Endodermal cell (in vitro differentiated cells): Measurements from ENCODE around the gene MAP9. TPM values are rescaled to one million over a fixed set of nuclear protein-coding genes. Genes with fewer than 3 reads are reported as not detected.
"Not testable (repeated sequence)": the region's sequence is repeated elsewhere in the genome, so short reads cannot be mapped to it uniquely, and the experiment has no call there.

Experiments used
- DNase-seq: peaks from one replicate; pipeline ENCODE4 v3.0.0-alpha.2; 2017
- H3K27ac ChIP-seq: 2 replicates; pipeline ENCODE4 v1.5.1; 2013; ENCODE audit warnings: mild to moderate bottlenecking, low read depth, low read length, moderate library complexity
- H3K27me3 ChIP-seq: 2 replicates; pipeline ENCODE4 v1.6.1; 2013; ENCODE audit warnings: mild to moderate bottlenecking, low read length, moderate library complexity; ENCODE audit not compliant: insufficient read depth, control insufficient read depth, poor library complexity, severe bottlenecking
- H3K36me3 ChIP-seq: 2 replicates; pipeline ENCODE4 v1.7.0; 2013; ENCODE audit warnings: mild to moderate bottlenecking, low read length, moderate library complexity; ENCODE audit not compliant: control insufficient read depth, insufficient read depth
- H3K4me1 ChIP-seq: one replicate; pipeline ENCODE4 v1.7.0; 2013; ENCODE audit warnings: low read length; ENCODE audit not compliant: control insufficient read depth, insufficient read depth
- H3K4me3 ChIP-seq: 2 replicates; pipeline ENCODE4 v1.5.1; 2013; ENCODE audit warnings: mild to moderate bottlenecking, low read length, moderate library complexity
- H3K9ac ChIP-seq: 2 replicates; pipeline ENCODE4 v1.6.1; 2013; ENCODE audit warnings: mild to moderate bottlenecking, low read length, moderate library complexity; ENCODE audit not compliant: poor library complexity, severe bottlenecking; ENCODE audit errors: extremely low read depth
- H3K9me3 ChIP-seq: 2 replicates; pipeline ENCODE4 v1.6.1; 2013; ENCODE audit warnings: mild to moderate bottlenecking, low read length, moderate library complexity; ENCODE audit not compliant: control insufficient read depth
- H3K27ac Mint-ChIP-seq: 2 replicates; pipeline ENCODE4 v1.8.0; 2020; ENCODE audit warnings: mixed read lengths
- H3K27me3 Mint-ChIP-seq: 2 replicates; pipeline ENCODE4 v1.8.0; 2021; ENCODE audit warnings: mild to moderate bottlenecking, mixed read lengths; ENCODE audit not compliant: insufficient read depth
- H3K36me3 Mint-ChIP-seq: 2 replicates; pipeline ENCODE4 v1.8.0; 2020; ENCODE audit warnings: low read depth, mixed read lengths
- H3K4me1 Mint-ChIP-seq: 2 replicates; pipeline ENCODE4 v1.8.0; 2020; ENCODE audit warnings: mixed read lengths
- H3K4me3 Mint-ChIP-seq: 2 replicates; pipeline ENCODE4 v1.8.0; 2020; ENCODE audit warnings: mild to moderate bottlenecking, moderate library complexity, mixed read lengths
- H3K9me3 Mint-ChIP-seq: 2 replicates; pipeline ENCODE4 v1.8.0; 2020; ENCODE audit warnings: mild to moderate bottlenecking, mixed read lengths
- WGBS, 2 experiments: methylation state at CpG; one replicate each; pipeline versions ENCODE4 v1.1.5 to v1.1.7; 2013; ENCODE audit warnings: missing lambda C conversion rate in 2 of 2, mixed read lengths in 1 of 2; ENCODE audit not compliant: insufficient coverage in 1 of 2, insufficient read length in 1 of 2; 5-methylcytosine and 5-hydroxymethylcytosine counted together
- total RNA-seq, 2 donors: library from RNA; stranded (reverse); fragmentation: NEBNext Ultra II Directional in 1 of 2; extraction: Animal tissue kit (Norgen Biotek cat#: 25700) in 1 of 2; gene quantifications; 2 replicates in 1 of 2; 3 replicates in 1 of 2; pipeline ENCODE4 v1.2.1, GENCODE V29; 2021
- TF ChIP-seq, protein P1 (sequence below): fragments of 200-600 bp; sonication (generic); conservative IDR thresholded peaks from 2 replicates; pipeline ENCODE4 v1.5.0; 2021; ENCODE audit warnings: antibody characterized with exemption, mild to moderate bottlenecking

The MAP9 gene
- total RNA-seq, 2 donors from 2014 or later: 26.4 to 39.0 TPM

DNA sequence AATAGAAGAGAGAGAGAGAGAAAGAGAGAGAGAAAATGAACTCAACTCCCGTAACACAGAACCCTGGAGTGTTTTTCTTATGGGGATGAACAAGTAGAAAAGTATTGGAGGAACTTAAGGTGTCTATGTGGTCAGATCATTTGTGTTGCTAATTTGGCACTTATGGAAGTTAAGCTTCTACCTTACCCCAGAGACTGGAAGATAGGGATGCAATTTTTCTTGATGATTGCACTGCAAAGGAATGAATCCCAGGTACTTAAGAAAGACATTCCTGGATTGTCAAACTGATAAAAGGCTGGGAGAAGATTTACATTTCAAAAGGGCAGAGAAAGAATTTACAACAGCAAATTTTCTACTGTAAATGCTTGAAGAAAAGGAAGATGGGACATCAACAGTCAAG is 57.2 kb downstream of the MAP9 start:
- Mint-ChIP-seq H3K9me3 (peaks cover 10% of the 10 kb centered on the region), H3K36me3 (no peaks in the 10 kb centered on the region), H3K4me1 (peaks cover 8% of the 10 kb centered on the region), H3K27me3 (no peaks in the 10 kb centered on the region), H3K4me3 (no peak overlapping the region), H3K27ac (no peak overlapping the region)
- 94% methylated on average over 1 of the region's 1 CpG; no CpG with 5 or more reads in 1 of the 2 experiments for WGBS, 2 experiments
- Histone ChIP-seq H3K9ac (no peak overlapping the region), H3K4me3 (peak overlapping the region; percentile 56), H3K27ac (no peak overlapping the region), H3K36me3 (no peaks in the 10 kb centered on the region), H3K27me3 (no peaks in the 10 kb centered on the region), H3K4me1 (no peaks in the 10 kb centered on the region), H3K9me3 (peaks cover 19% of the 10 kb centered on the region)
- TF ChIP-seq, protein P1, sequence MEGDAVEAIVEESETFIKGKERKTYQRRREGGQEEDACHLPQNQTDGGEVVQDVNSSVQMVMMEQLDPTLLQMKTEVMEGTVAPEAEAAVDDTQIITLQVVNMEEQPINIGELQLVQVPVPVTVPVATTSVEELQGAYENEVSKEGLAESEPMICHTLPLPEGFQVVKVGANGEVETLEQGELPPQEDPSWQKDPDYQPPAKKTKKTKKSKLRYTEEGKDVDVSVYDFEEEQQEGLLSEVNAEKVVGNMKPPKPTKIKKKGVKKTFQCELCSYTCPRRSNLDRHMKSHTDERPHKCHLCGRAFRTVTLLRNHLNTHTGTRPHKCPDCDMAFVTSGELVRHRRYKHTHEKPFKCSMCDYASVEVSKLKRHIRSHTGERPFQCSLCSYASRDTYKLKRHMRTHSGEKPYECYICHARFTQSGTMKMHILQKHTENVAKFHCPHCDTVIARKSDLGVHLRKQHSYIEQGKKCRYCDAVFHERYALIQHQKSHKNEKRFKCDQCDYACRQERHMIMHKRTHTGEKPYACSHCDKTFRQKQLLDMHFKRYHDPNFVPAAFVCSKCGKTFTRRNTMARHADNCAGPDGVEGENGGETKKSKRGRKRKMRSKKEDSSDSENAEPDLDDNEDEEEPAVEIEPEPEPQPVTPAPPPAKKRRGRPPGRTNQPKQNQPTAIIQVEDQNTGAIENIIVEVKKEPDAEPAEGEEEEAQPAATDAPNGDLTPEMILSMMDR: no peak
- no peak for DNase-seq

DNA sequence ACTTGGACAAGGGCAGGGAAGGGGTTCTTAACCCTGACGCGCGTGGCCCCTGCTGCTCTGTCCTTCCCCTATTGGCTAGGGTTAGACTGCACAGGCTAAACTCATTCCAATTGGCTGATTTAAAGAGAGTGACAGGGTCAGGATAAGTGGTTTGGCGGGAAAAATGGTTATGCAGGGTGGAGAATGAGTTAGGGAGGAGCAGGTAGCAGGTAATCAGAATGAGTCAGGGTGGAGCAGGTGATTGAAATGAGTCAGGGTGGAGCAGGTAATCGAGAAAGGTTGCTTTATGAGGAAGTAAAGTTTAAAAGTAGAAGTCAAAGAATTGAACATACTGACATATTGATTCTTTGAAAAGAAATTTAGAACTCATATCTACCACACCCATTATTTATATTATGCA is 64.7 kb downstream of the MAP9 start:
- H3K27ac Mint-ChIP-seq, H3K9ac ChIP-seq, H3K4me1 ChIP-seq, H3K27me3 ChIP-seq, H3K4me3 ChIP-seq, H3K4me3 Mint-ChIP-seq, DNase-seq, H3K27ac ChIP-seq, H3K36me3 ChIP-seq, H3K9me3 ChIP-seq, H3K36me3 Mint-ChIP-seq, H3K27me3 Mint-ChIP-seq, H3K4me1 Mint-ChIP-seq: not testable (repeated sequence)
- H3K9me3 Mint-ChIP-seq: peaks cover 10% of the 10 kb centered on the region
- 90 to 96% methylated on average over 3 to 5 of the region's 5 CpGs for WGBS, 2 experiments

DNA sequence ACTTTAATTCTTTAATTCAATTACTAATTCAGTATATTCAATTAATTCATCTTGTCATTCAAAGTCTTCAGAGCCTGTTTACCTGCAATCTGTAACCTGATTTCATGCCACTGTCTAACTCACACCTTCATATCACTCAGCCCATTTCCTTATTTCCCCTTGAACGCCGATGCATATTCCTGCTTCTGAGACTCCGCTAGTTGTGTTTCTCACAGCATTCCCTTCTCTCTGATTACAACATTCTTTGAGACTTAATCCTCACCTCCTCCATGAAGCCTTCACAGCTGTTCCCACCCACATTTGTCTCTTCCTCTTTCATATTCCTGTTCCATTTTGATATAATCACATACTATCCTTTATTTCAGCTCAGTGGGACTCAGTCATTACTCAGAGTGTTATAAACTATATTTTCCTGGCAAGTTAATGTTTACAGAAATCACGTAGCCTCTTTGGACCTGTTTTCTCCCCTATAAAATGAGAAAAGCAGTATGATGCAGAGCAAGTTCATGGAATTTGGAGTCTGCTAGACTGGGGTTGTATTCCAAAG is 69.0 kb downstream of the MAP9 start:
- TF ChIP-seq, protein P1: no peak
- Histone ChIP-seq H3K27me3 (no peaks in the 10 kb centered on the region), H3K36me3 (no peaks in the 10 kb centered on the region), H3K4me1 (no peaks in the 10 kb centered on the region), H3K9me3 (no peaks in the 10 kb centered on the region), H3K4me3 (no peak overlapping the region), H3K9ac (no peak overlapping the region), H3K27ac (no peak overlapping the region)
- Mint-ChIP-seq H3K27ac (no peak overlapping the region), H3K4me1 (peaks cover 7% of the 10 kb centered on the region), H3K4me3 (no peak overlapping the region), H3K27me3 (no peaks in the 10 kb centered on the region), H3K36me3 (no peaks in the 10 kb centered on the region), H3K9me3 (peaks cover 3% of the 10 kb centered on the region)
- no peak for DNase-seq
- WGBS, 2 experiments: 92 to 96% methylated on average over 3 to 4 of the region's 4 CpGs

DNA sequence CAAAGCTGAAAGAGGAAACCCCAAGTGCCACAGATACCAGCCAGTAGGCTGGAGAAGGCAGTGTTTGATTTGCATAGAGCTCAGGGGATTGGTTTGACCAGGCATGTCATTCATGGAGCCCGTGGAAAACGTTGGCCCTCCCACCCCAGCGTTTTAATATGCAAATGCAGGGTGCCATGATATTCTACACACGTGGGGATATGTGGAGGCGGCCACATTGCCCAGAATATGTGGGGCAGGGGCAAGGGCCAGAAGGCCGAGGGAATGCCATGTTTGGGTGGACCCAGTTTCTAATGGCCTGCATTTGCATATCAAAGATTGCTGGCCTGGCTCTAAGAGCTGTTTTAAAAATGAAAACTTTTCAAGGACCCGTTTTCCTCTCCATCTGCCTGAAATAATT is 71.1 kb downstream of the MAP9 start:
- TF ChIP-seq, protein P1: no peak

More for the DNA sequence above, 71.1 kb downstream of the MAP9 start:
- no peak for DNase-seq
- H3K36me3 Mint-ChIP-seq: no peaks in the 10 kb centered on the region
- H3K9me3 Mint-ChIP-seq: peaks cover 3% of the 10 kb centered on the region
- no peak overlapping the region for H3K4me3 Mint-ChIP-seq
- no peak overlapping the region for H3K4me3 ChIP-seq
- H3K36me3 ChIP-seq: no peaks in the 10 kb centered on the region
- H3K27ac Mint-ChIP-seq: no peak overlapping the region
- H3K27me3 ChIP-seq: no peaks in the 10 kb centered on the region
- no peaks in the 10 kb centered on the region for H3K4me1 ChIP-seq
- no peak overlapping the region for H3K27ac ChIP-seq
- H3K4me1 Mint-ChIP-seq: peaks cover 7% of the 10 kb centered on the region
- no peak overlapping the region for H3K9ac ChIP-seq
- 89 to 92% methylated on average over 5 to 7 of the region's 7 CpGs for WGBS, 2 experiments
- no peaks in the 10 kb centered on the region for H3K27me3 Mint-ChIP-seq
- no peaks in the 10 kb centered on the region for H3K9me3 ChIP-seq
